ENCODE measurements around the gene DAGLB.
"Not testable (repeated sequence)": the region's sequence is repeated elsewhere in the genome, so short reads cannot be mapped to it uniquely, and the experiment has no call there.

DAGLB gene

GRCh38 chr7:6425948-6426347 is 21.8 kb downstream of the DAGLB start:
- DNase-seq: no peak

- no peak for DNase-seq
These were observed 23.6 kb downstream of the DAGLB start for GRCh38 chr7:6423942-6424701.

GRCh38 chr7:6422926-6423632 is 24.7 kb downstream of the DAGLB start:
- no peak for DNase-seq

- no peak for DNase-seq
These were observed 25.7 kb downstream of the DAGLB start for GRCh38 chr7:6422095-6422494.

- no peak for DNase-seq
These were observed 27.1 kb downstream of the DAGLB start for GRCh38 chr7:6420680-6421079.

GRCh38 chr7:6419310-6419773 is 28.4 kb downstream of the DAGLB start:
- no peak for DNase-seq

GRCh38 chr7:6417408-6417807 is 30.3 kb downstream of the DAGLB start:
- no peak for DNase-seq

- DNase-seq: no peak
These were observed 31.1 kb downstream of the DAGLB start for GRCh38 chr7:6416516-6417145.

- DNase-seq: no peak
These were observed 34.1 kb downstream of the DAGLB start for GRCh38 chr7:6413637-6414036.

GRCh38 chr7:6409944-6410693 is 37.6 kb downstream of the DAGLB start:
- no peak for DNase-seq

GRCh38 chr7:6409091-6409490 is 38.7 kb downstream of the DAGLB start:
- no peak for DNase-seq

- DNase-seq: no peak
These were observed 40.3 kb downstream of the DAGLB start for GRCh38 chr7:6407434-6407833.

GRCh38 chr7:6406121-6406520 is 41.6 kb downstream of the DAGLB start:
- no peak for DNase-seq

GRCh38 chr7:6403907-6404306 is 43.8 kb downstream of the DAGLB start:
- DNase-seq: no peak

GRCh38 chr7:6402741-6403140 is 45.0 kb downstream of the DAGLB start:
- DNase-seq: no peak

- DNase-seq: no peak
These were observed 45.7 kb downstream of the DAGLB start for GRCh38 chr7:6402041-6402440.

GRCh38 chr7:6401536-6401935 is 46.2 kb downstream of the DAGLB start:
- DNase-seq: no peak

GRCh38 chr7:6400243-6401105 is 47.3 kb downstream of the DAGLB start:
- DNase-seq: not testable (repeated sequence)

- DNase-seq: no peak
These were observed 48.4 kb downstream of the DAGLB start for GRCh38 chr7:6399351-6399750.

- DNase-seq: no peak
These were observed 48.8 kb downstream of the DAGLB start for GRCh38 chr7:6398943-6399342.

- not testable (repeated sequence) for DNase-seq
These were observed 49.8 kb downstream of the DAGLB start for GRCh38 chr7:6397759-6398495.
